Testis (tissue), 2 donors: ENCODE results near the gene SAMD4A.

Source experiments
- POLR2A ChIP-seq: fragments of 450-650 bp; IDR thresholded peaks from one replicate; pipeline ENCODE4 v1.6.1; 2017; ENCODE audit warnings: antibody characterized with exemption, mild to moderate bottlenecking, moderate library complexity
- TF ChIP-seq, protein P1 (sequence below), 3 experiments: fragments of 450-650 bp in 2 of 3; fragments of 200-600 bp in 1 of 3; sonication (generic) in 1 of 3; IDR thresholded peaks; one replicate each; pipeline ENCODE4 v1.5.1; 2016 to 2019; ENCODE audit warnings: antibody characterized with exemption in 3 of 3, mild to moderate bottlenecking in 2 of 3, moderate library complexity in 1 of 3

GRCh38 chr14:54783660-54784015, 216.7 kb downstream of the SAMD4A start:
- TF ChIP-seq, protein P1, sequence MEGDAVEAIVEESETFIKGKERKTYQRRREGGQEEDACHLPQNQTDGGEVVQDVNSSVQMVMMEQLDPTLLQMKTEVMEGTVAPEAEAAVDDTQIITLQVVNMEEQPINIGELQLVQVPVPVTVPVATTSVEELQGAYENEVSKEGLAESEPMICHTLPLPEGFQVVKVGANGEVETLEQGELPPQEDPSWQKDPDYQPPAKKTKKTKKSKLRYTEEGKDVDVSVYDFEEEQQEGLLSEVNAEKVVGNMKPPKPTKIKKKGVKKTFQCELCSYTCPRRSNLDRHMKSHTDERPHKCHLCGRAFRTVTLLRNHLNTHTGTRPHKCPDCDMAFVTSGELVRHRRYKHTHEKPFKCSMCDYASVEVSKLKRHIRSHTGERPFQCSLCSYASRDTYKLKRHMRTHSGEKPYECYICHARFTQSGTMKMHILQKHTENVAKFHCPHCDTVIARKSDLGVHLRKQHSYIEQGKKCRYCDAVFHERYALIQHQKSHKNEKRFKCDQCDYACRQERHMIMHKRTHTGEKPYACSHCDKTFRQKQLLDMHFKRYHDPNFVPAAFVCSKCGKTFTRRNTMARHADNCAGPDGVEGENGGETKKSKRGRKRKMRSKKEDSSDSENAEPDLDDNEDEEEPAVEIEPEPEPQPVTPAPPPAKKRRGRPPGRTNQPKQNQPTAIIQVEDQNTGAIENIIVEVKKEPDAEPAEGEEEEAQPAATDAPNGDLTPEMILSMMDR (IDR thresholded peaks at IDR 0.05), result no peak
- TF ChIP-seq POLR2A, result no peak
